Neural crest cell (in vitro differentiated cells): ENCODE results near the gene FSD1L. TPM values are rescaled to one million over a fixed set of nuclear protein-coding genes. Genes with fewer than 3 reads are reported as not detected.

Experiments
- DNase-seq: peaks from one replicate; pipeline ENCODE4 v3.0.0; 2021; ENCODE audit warnings: low read depth, mixed read lengths, low spot score
- H3K27ac Mint-ChIP-seq: one replicate; pipeline ENCODE4 v1.8.0; 2021; ENCODE audit warnings: mild to moderate bottlenecking, mixed read lengths; ENCODE audit not compliant: unreplicated experiment
- H3K27me3 Mint-ChIP-seq: 2 replicates; pipeline ENCODE4 v1.8.0; 2021; ENCODE audit warnings: low read depth, mild to moderate bottlenecking, mixed read lengths
- H3K36me3 Mint-ChIP-seq: 2 replicates; pipeline ENCODE4 v1.8.0; 2021; ENCODE audit warnings: low read depth, mild to moderate bottlenecking, mixed read lengths
- H3K4me1 Mint-ChIP-seq: 2 replicates; pipeline ENCODE4 v1.8.0; 2021; ENCODE audit warnings: mixed read lengths
- H3K4me3 Mint-ChIP-seq: one replicate; pipeline ENCODE4 v1.8.0; 2021; ENCODE audit warnings: mild to moderate bottlenecking, mixed read lengths
- H3K9me3 Mint-ChIP-seq: 2 replicates; pipeline ENCODE4 v1.8.0; 2021; ENCODE audit warnings: mixed read lengths
- CTCF ChIP-seq: fragments of 200-600 bp; sonication (generic); conservative IDR thresholded peaks from 2 replicates; pipeline ENCODE4 v1.5.0; 2021; ENCODE audit warnings: antibody characterized with exemption, mild to moderate bottlenecking
- total RNA-seq: library from RNA; stranded (reverse); gene quantifications from 2 replicates; pipeline ENCODE4 v1.2.1, GENCODE V29; 2021

The FSD1L gene
- total RNA-seq, 1 donor from 2014 or later = 17.0 TPM

GRCh38 chr9:105501414-105501813, 53.6 kb downstream of the FSD1L start:
- Mint-ChIP-seq H3K36me3 (peaks cover 21% of the 10 kb centered on the region), H3K27me3 (no peaks in the 10 kb centered on the region), H3K4me3 (no peak overlapping the region), H3K4me1 (peaks cover 4% of the 10 kb centered on the region), H3K27ac (no peak overlapping the region), H3K9me3 (peaks cover 2% of the 10 kb centered on the region)
- no peak for TF ChIP-seq CTCF
- no peak for DNase-seq

- no peak for TF ChIP-seq CTCF
- H3K27me3 Mint-ChIP-seq = no peaks in the 10 kb centered on the region
- DNase-seq = no peak
- H3K27ac Mint-ChIP-seq = no peak overlapping the region
- H3K9me3 Mint-ChIP-seq = no peaks in the 10 kb centered on the region
- peaks cover 4% of the 10 kb centered on the region for H3K4me1 Mint-ChIP-seq
- H3K36me3 Mint-ChIP-seq = peaks cover 13% of the 10 kb centered on the region
- H3K4me3 Mint-ChIP-seq = no peak overlapping the region
Observed at GRCh38 chr9:105502276-105502675, 54.4 kb downstream of the FSD1L start.

GRCh38 chr9:105503881-105504280, 56.0 kb downstream of the FSD1L start:
- TF ChIP-seq CTCF = no peak
- Mint-ChIP-seq H3K4me1 (peaks cover 4% of the 10 kb centered on the region), H3K4me3 (no peak overlapping the region), H3K9me3 (no peaks in the 10 kb centered on the region), H3K27me3 (no peaks in the 10 kb centered on the region), H3K36me3 (peaks cover 6% of the 10 kb centered on the region), H3K27ac (peak overlapping the region; percentile 7)
- DNase-seq = no peak

- no peak for TF ChIP-seq CTCF
- H3K9me3 Mint-ChIP-seq = no peaks in the 10 kb centered on the region
- H3K36me3 Mint-ChIP-seq = peaks cover 4% of the 10 kb centered on the region
- peaks cover 4% of the 10 kb centered on the region for H3K4me1 Mint-ChIP-seq
- no peak overlapping the region for H3K4me3 Mint-ChIP-seq
- no peak overlapping the region for H3K27ac Mint-ChIP-seq
- DNase-seq = no peak
- no peaks in the 10 kb centered on the region for H3K27me3 Mint-ChIP-seq
Observed at GRCh38 chr9:105507096-105507790, 59.4 kb downstream of the FSD1L start.

GRCh38 chr9:105508530-105508929, 60.7 kb downstream of the FSD1L start:
- Mint-ChIP-seq H3K27ac (no peak overlapping the region), H3K9me3 (no peaks in the 10 kb centered on the region), H3K4me3 (no peak overlapping the region), H3K27me3 (no peaks in the 10 kb centered on the region), H3K36me3 (peaks cover 4% of the 10 kb centered on the region), H3K4me1 (peaks cover 4% of the 10 kb centered on the region)
- TF ChIP-seq CTCF = no peak
- DNase-seq = no peak
